Thyroid gland (tissue), 4 donors: ENCODE measurements around the gene C5orf47.

Experiments used
- CTCF ChIP-seq, 6 experiments: fragments of 200-600 bp in 3 of 6; fragments of 450-650 bp in 3 of 6; sonication (generic) in 3 of 6; IDR thresholded peaks; one replicate each; pipeline ENCODE4 v1.5.1; 2016 to 2019; ENCODE audit warnings: antibody characterized with exemption in 6 of 6, mild to moderate bottlenecking in 2 of 6, inconsistent platforms in 1 of 6, moderate library complexity in 1 of 6
- POLR2A ChIP-seq, 2 donors: fragments of 450-650 bp; IDR thresholded peaks; one replicate each; pipeline ENCODE4 v1.6.1; 2017; ENCODE audit warnings: antibody characterized with exemption in 2 of 2, mild to moderate bottlenecking in 2 of 2, moderate library complexity in 1 of 2

GRCh38 chr5:173998531-173998930 is 9.6 kb downstream of the C5orf47 start:
- TF ChIP-seq CTCF (IDR thresholded peaks at IDR 0.05) (no peak), POLR2A (IDR thresholded peaks at IDR 0.05) (no peak)
